Neural cell (in vitro differentiated cells): ENCODE data around the gene PRSS33. TPM values are rescaled to one million over a fixed set of nuclear protein-coding genes. Genes with fewer than 3 reads are reported as not detected.

Experiments used
- H2AFZ ChIP-seq: fragments of 200-600, 300-800 bp; sonication (generic), shearing (Covaris generic); 2 replicates; pipeline ENCODE4 v1.6.0; 2014; ENCODE audit warnings: low read depth, mild to moderate bottlenecking, antibody characterized with exemption, low read length, moderate library complexity
- H3F3A ChIP-seq: fragments of 200-600 bp; shearing (Covaris generic); 2 replicates; pipeline ENCODE4 v1.6.1; 2016; ENCODE audit warnings: mild to moderate bottlenecking, moderate library complexity, mixed read lengths, antibody characterized with exemption, low read length; ENCODE audit not compliant: insufficient read depth, poor library complexity, severe bottlenecking
- H3K27ac ChIP-seq: fragments of 200-600, 300-800 bp; sonication (generic), shearing (Covaris generic); 2 replicates; pipeline ENCODE4 v1.5.1; 2014; ENCODE audit warnings: mild to moderate bottlenecking, low read length, moderate library complexity
- H3K27me3 ChIP-seq: fragments of 300-800, 200-600 bp; sonication (generic), shearing (Covaris generic); 2 replicates; pipeline ENCODE4 v1.6.0; 2014; ENCODE audit warnings: mild to moderate bottlenecking, low read depth, low read length, moderate library complexity; ENCODE audit not compliant: insufficient read depth
- H3K36me3 ChIP-seq: fragments of 300-800, 200-600 bp; sonication (generic), shearing (Covaris generic); 2 replicates; pipeline ENCODE4 v1.5.1; 2014; ENCODE audit warnings: mild to moderate bottlenecking, antibody characterized with exemption, low read length, moderate library complexity; ENCODE audit not compliant: insufficient read depth
- H3K4me2 ChIP-seq: fragments of 300-800, 200-600 bp; sonication (generic), shearing (Covaris generic); 2 replicates; pipeline ENCODE4 v1.6.0; 2014; ENCODE audit warnings: mild to moderate bottlenecking, low read length
- H3K4me3 ChIP-seq: fragments of 300-800, 200-600 bp; sonication (generic), shearing (Covaris generic); 2 replicates; pipeline ENCODE4 v1.5.1; 2014; ENCODE audit warnings: mild to moderate bottlenecking, low read length, moderate library complexity
- H3K79me2 ChIP-seq: fragments of 200-600 bp; shearing (Covaris generic); replicated peaks from 2 replicates; pipeline ENCODE4 v1.6.0; 2014; ENCODE audit warnings: mild to moderate bottlenecking, low read length, moderate library complexity; ENCODE audit not compliant: insufficient read depth
- H3K9ac ChIP-seq: fragments of 300-800, 200-600 bp; sonication (generic), shearing (Covaris generic); 2 replicates; pipeline ENCODE4 v1.6.1; 2016; ENCODE audit warnings: mild to moderate bottlenecking, low read length, mixed read lengths
- H3K9me2 ChIP-seq: fragments of 200-600 bp; shearing (Covaris generic); 2 replicates; pipeline ENCODE4 v1.6.1; 2016; ENCODE audit warnings: mild to moderate bottlenecking, low read length, mixed read lengths; ENCODE audit not compliant: insufficient read depth
- H3K9me3 ChIP-seq: fragments of 200-600, 300-800 bp; sonication (generic), shearing (Covaris generic); 2 replicates; pipeline ENCODE4 v1.6.1; 2016; ENCODE audit warnings: mild to moderate bottlenecking, mixed run types, low read length, moderate library complexity, mixed read lengths
- H4K20me1 ChIP-seq: fragments of 200-600 bp; shearing (Covaris generic); 2 replicates; pipeline ENCODE4 v1.6.1; 2016; ENCODE audit warnings: mild to moderate bottlenecking, mixed run types; ENCODE audit not compliant: insufficient read depth
- CTCF ChIP-seq: fragments of 450-650 bp; IDR thresholded peaks from 2 replicates; pipeline ENCODE4 v1.5.1; 2014; ENCODE audit warnings: antibody characterized with exemption, mild to moderate bottlenecking, moderate library complexity; ENCODE audit not compliant: poor library complexity, severe bottlenecking
- EP300 ChIP-seq: fragments of 450-650 bp; conservative IDR thresholded peaks from 2 replicates; pipeline ENCODE4 v1.6.1; 2014; ENCODE audit warnings: antibody characterized with exemption, mild to moderate bottlenecking, moderate library complexity; ENCODE audit not compliant: poor library complexity, severe bottlenecking
- EZH2 ChIP-seq: fragments of 200-600, 300-800 bp; shearing (Covaris generic), sonication (generic); IDR thresholded peaks from 2 replicates; pipeline ENCODE4 v1.6.1; 2014; ENCODE audit warnings: antibody characterized with exemption, low read length, borderline replicate concordance, mild to moderate bottlenecking; ENCODE audit not compliant: insufficient read depth, poor library complexity, severe bottlenecking
- MXI1 ChIP-seq: fragments of 450-650 bp; conservative IDR thresholded peaks from 2 replicates; pipeline ENCODE4 v1.6.1; 2014; ENCODE audit warnings: antibody characterized with exemption, mild to moderate bottlenecking; ENCODE audit not compliant: poor library complexity, severe bottlenecking
- POLR2AphosphoS5 ChIP-seq: IDR thresholded peaks from 2 replicates; pipeline ENCODE4 v1.6.1; 2012
- RAD21 ChIP-seq: fragments of 450-650 bp; conservative IDR thresholded peaks from 2 replicates; pipeline ENCODE4 v1.6.1; 2014; ENCODE audit warnings: antibody characterized with exemption, mild to moderate bottlenecking, moderate library complexity
- SMC3 ChIP-seq: fragments of 450-650 bp; conservative IDR thresholded peaks from 2 replicates; pipeline ENCODE4 v1.6.1; 2014; ENCODE audit warnings: antibody characterized with exemption, mild to moderate bottlenecking, moderate library complexity; ENCODE audit not compliant: poor library complexity
- TAF1 ChIP-seq: IDR thresholded peaks from 2 replicates; pipeline ENCODE4 v1.6.1; 2012; ENCODE audit warnings: low read depth
- polyA plus RNA-seq: library from polyadenylated mRNA; depleted of rRNA; stranded (reverse); fragments of >200 nt; gene quantifications from 2 replicates; pipeline ENCODE4 v1.2.3, GENCODE V29; 2014
- TF ChIP-seq, protein P1 (sequence below): IDR thresholded peaks from 2 replicates; pipeline ENCODE4 v1.6.1; 2012; ENCODE audit warnings: borderline replicate concordance

The PRSS33 gene
- polyA plus RNA-seq, 1 donor from 2014 or later: not detected

GRCh38 chr16:2833776-2834175, 46.4 kb upstream of the PRSS33 start:
- no peaks in the 10 kb centered on the region for H3K9me3 ChIP-seq
- H3K4me2 ChIP-seq: no peak overlapping the region
- H3F3A ChIP-seq: no peaks in the 10 kb centered on the region
- no peak overlapping the region for H3K27ac ChIP-seq
- no peak overlapping the region for H3K9ac ChIP-seq
- no peaks in the 10 kb centered on the region for H4K20me1 ChIP-seq
- H3K79me2 ChIP-seq: no peaks in the 10 kb centered on the region
- no peaks in the 10 kb centered on the region for H3K36me3 ChIP-seq
- no peaks in the 10 kb centered on the region for H3K27me3 ChIP-seq
- no peak overlapping the region for H3K4me3 ChIP-seq
- TF ChIP-seq EP300 (no peak), POLR2AphosphoS5 (no peak), RAD21 (no peak), MXI1 (no peak), EZH2 (no peak), CTCF (no peak), TAF1 (no peak), SMC3 (no peak)
- TF ChIP-seq, protein P1, sequence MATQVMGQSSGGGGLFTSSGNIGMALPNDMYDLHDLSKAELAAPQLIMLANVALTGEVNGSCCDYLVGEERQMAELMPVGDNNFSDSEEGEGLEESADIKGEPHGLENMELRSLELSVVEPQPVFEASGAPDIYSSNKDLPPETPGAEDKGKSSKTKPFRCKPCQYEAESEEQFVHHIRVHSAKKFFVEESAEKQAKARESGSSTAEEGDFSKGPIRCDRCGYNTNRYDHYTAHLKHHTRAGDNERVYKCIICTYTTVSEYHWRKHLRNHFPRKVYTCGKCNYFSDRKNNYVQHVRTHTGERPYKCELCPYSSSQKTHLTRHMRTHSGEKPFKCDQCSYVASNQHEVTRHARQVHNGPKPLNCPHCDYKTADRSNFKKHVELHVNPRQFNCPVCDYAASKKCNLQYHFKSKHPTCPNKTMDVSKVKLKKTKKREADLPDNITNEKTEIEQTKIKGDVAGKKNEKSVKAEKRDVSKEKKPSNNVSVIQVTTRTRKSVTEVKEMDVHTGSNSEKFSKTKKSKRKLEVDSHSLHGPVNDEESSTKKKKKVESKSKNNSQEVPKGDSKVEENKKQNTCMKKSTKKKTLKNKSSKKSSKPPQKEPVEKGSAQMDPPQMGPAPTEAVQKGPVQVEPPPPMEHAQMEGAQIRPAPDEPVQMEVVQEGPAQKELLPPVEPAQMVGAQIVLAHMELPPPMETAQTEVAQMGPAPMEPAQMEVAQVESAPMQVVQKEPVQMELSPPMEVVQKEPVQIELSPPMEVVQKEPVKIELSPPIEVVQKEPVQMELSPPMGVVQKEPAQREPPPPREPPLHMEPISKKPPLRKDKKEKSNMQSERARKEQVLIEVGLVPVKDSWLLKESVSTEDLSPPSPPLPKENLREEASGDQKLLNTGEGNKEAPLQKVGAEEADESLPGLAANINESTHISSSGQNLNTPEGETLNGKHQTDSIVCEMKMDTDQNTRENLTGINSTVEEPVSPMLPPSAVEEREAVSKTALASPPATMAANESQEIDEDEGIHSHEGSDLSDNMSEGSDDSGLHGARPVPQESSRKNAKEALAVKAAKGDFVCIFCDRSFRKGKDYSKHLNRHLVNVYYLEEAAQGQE: no peak
- no peak overlapping the region for H2AFZ ChIP-seq
- H3K9me2 ChIP-seq: no peaks in the 10 kb centered on the region

- H3K27ac ChIP-seq: no peak overlapping the region
- no peaks in the 10 kb centered on the region for H4K20me1 ChIP-seq
- no peaks in the 10 kb centered on the region for H3K36me3 ChIP-seq
- no peaks in the 10 kb centered on the region for H3F3A ChIP-seq
- H3K9me3 ChIP-seq: no peaks in the 10 kb centered on the region
- H3K27me3 ChIP-seq: no peaks in the 10 kb centered on the region
- H3K79me2 ChIP-seq: no peaks in the 10 kb centered on the region
- no peak overlapping the region for H3K9ac ChIP-seq
- no peak overlapping the region for H3K4me3 ChIP-seq
- H2AFZ ChIP-seq: no peak overlapping the region
- no peak overlapping the region for H3K4me2 ChIP-seq
- no peaks in the 10 kb centered on the region for H3K9me2 ChIP-seq
- TF ChIP-seq TAF1 (no peak), EZH2 (no peak), SMC3 (no peak), POLR2AphosphoS5 (no peak), CTCF (no peak)
- TF ChIP-seq, protein P1: no peak
These were observed 43.8 kb upstream of the PRSS33 start for GRCh38 chr16:2831203-2831602.
